Stimulated activated CD8-positive, alpha-beta memory T cell treated with anti-CD3 and anti-CD28 coated beads, Interleukin-15, amount 100 ng/mL, for 1 hour (primary cell): ENCODE results near the gene SF3A2.

ENCODE experiments used
- DNase-seq: peaks from one replicate; pipeline ENCODE4 v3.0.0-alpha.2; 2020; ENCODE audit warnings: low read depth

Gene SF3A2

DNA sequence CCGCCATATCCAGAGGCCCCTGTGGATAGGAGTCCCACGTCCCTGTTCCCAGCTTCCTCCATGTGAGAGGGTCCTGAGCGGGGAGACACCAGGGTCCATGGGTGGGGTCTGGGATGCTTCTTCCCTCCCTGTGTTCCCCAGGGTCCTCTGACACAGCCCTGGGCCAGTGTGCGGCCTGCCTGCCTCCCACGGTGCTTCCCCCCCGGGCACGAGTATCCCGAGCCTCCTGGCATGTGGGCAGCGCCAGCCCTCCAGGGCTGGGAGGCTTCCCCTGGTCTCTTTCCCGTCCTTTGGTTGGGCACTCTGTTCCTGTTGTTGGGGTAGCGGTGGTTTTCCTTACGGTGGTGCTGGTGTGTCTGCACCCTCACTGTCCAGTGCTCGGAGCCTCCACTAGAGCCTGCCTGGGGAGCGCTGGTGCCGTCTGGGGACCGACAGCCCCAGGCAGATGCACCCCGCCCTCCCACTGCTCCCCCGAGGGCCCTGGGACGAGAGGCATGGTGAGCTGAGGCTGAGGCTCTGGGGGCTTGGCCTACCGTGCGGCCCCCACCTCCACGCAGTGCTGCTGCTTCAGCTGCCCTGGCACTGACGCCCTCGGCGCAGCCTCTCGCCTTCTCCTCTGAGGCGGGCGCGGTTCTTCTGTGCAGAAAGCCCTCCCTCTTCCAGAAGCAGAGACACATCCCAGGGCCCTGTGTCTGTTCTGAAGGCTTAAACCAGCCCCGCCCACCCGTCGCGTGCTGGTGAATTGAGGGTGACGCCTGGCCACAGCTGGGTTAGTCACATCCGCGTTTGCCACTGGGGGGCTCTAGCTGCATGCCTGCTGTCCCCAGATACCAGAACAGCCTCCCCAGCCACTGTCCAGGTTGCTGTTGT lies 28.4 kb upstream of the SF3A2 start:
- DNase-seq = no peak

DNA sequence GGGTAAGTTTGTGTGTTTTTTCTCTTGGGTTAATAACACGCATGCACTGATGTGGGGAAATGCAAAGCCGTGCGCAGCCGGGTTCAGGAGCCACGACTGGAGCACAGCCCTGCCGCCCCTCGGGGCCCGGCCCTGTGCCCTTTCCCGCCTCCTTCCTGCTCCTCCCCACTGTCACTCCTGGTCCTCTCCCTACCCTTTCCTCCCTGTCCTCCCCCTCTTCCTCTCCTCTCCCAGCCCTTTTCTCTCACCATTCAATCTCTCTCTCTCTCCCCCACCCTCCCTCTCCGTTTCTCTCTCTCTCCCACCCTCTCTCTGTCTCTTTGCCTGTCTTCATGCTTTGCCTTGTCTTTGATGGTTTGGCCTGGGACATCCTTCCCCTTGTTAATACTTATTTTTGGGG lies 27.6 kb upstream of the SF3A2 start:
- DNase-seq = no peak

GRCh38 chr19:2209408-2209807 lies 27.2 kb upstream of the SF3A2 start:
- DNase-seq = no peak

GRCh38 chr19:2210206-2210605 lies 26.4 kb upstream of the SF3A2 start:
- no peak for DNase-seq

GRCh38 chr19:2210987-2211740 lies 25.5 kb upstream of the SF3A2 start:
- no peak for DNase-seq

GRCh38 chr19:2212861-2213711 lies 23.5 kb upstream of the SF3A2 start:
- no peak for DNase-seq

DNA sequence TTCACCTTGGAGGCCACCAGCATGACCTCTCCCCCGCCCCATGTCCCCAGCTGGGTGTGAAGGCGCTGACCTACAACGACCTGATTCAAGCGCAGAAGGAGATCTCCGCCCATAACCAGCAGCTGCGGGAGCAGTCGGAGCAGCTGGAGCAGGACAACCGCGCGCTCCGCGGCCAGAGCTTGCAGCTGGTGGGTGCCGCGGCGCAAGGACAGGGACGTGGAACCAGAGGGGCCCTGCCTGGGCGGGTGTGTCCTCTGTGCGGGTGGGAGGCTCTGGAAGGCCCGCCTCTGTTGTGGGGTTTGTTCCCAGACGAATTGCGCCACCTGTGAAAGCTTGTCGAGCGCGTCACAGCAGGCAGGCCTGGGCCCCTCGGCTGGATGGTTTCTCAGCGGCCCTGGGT lies 22.8 kb upstream of the SF3A2 start:
- DNase-seq = no peak

GRCh38 chr19:2214251-2214650 lies 22.4 kb upstream of the SF3A2 start:
- DNase-seq = no peak

GRCh38 chr19:2215281-2215751 lies 21.3 kb upstream of the SF3A2 start:
- no peak for DNase-seq

DNA sequence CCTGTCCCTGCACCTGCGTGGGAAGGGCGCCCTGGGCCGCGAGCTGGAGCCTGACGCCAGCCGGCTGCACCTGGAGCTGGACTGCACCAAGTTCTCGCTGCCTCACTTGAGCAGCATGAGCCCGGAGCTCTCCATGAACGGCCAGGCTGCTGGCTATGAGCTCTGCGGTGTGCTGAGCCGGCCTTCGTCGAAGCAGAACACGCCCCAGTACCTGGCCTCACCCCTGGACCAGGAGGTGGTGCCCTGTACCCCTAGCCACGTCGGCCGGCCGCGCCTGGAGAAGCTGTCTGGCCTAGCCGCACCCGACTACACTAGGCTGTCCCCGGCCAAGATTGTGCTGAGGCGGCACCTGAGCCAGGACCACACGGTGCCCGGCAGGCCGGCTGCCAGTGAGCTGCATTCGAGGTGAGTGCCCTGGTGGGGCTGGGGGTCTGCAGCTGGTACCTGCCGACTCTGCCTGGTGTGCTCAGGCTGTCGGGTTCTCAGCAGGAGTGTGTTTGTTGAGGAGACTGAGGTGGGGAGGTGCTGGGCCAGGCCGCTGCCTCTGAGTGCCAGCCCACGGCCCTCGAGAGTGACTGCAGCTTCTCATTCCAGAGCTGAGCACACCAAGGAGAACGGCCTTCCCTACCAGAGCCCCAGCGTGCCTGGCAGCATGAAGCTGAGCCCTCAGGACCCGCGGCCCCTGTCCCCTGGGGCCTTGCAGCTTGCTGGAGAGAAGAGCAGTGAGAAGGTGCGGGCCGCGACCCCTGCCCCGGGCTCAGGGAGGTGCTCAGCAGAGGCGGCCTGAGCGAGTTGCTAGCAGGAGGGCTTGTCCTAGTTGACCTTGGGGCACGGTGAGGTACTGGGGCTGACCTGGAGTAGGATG lies 20.0 kb upstream of the SF3A2 start:
- no peak for DNase-seq

DNA sequence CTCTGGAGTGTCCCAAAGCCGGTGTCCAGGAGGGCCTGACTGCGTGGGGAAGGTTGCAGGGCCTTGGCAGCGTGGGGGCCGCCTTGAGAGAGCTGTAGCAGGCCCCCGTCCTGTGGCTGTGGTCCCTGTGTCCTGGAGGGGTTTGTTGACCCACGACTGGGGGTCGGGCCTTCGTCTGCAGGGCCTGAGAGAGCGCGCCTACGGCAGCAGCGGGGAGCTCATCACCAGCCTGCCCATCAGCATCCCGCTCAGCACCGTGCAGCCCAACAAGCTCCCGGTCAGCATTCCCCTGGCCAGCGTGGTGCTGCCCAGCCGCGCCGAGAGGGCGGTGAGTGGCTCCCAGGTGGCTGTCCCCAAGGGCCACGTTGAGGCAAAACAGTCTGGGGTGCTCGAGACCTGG lies 19.0 kb upstream of the SF3A2 start:
- DNase-seq = no peak

DNA sequence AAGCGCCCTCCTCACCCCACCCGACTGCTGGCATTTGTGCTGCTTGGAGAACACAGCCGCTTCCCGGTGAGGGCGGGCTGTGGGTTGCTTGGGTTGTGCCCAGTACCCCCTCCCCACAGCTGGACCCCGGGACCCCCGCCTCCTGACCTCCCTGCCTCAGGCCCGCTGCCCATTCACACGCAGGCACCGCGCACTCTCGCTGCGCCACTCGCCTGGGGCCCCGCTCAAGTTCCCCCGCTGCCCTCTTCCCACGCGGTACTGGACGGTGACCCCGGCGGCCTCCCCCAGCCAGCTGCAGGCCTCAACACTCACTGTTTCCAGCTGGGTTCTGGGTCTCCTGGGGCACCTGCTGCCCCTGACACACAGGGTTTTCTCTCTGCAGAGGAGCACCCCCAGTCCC lies 16.9 kb upstream of the SF3A2 start:
- no peak for DNase-seq

GRCh38 chr19:2221250-2221831 lies 15.3 kb upstream of the SF3A2 start:
- no peak for DNase-seq

DNA sequence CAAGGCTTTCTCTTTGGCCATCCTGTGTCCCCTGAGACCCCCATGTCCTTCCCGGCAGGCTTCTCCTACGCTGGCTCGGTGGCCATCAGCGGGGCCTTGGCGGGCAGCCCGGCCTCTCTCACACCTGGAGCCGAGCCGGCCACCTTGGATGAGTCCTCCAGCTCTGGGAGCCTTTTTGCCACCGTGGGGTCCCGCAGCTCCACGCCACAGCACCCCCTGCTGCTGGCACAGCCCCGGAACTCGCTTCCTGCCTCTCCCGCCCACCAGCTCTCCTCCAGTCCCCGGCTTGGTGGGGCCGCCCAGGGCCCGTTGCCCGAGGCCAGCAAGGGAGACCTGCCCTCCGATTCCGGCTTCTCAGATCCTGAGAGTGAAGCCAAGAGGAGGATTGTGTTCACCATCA lies 14.7 kb upstream of the SF3A2 start:
- DNase-seq = no peak

- DNase-seq = no peak
These were observed 13.2 kb upstream of the SF3A2 start for GRCh38 chr19:2223391-2223790.

DNA sequence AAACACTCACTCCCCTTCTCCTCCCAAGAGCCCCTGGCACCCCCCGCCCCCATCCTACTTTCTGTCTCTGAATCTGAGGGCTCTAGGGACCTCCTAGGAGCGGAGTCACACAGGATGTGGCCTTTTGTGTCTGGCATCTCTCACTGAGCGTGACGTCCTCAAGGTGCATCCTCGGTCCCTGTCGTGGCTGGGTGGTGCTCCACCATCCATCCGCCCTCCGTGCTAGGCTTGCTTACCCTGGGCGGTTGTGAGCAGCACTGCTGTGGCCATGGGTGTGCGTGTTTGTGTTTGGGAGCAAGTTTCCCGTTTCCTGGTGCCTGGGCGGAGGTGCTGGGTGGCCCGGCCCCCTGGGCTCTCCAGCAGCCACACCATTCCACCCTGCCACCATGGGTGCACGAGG lies 12.7 kb upstream of the SF3A2 start:
- no peak for DNase-seq

- no peak for DNase-seq
These were observed 11.8 kb upstream of the SF3A2 start for GRCh38 chr19:2224754-2225349.

GRCh38 chr19:2225415-2226050 lies 11.1 kb upstream of the SF3A2 start:
- no peak for DNase-seq

DNA sequence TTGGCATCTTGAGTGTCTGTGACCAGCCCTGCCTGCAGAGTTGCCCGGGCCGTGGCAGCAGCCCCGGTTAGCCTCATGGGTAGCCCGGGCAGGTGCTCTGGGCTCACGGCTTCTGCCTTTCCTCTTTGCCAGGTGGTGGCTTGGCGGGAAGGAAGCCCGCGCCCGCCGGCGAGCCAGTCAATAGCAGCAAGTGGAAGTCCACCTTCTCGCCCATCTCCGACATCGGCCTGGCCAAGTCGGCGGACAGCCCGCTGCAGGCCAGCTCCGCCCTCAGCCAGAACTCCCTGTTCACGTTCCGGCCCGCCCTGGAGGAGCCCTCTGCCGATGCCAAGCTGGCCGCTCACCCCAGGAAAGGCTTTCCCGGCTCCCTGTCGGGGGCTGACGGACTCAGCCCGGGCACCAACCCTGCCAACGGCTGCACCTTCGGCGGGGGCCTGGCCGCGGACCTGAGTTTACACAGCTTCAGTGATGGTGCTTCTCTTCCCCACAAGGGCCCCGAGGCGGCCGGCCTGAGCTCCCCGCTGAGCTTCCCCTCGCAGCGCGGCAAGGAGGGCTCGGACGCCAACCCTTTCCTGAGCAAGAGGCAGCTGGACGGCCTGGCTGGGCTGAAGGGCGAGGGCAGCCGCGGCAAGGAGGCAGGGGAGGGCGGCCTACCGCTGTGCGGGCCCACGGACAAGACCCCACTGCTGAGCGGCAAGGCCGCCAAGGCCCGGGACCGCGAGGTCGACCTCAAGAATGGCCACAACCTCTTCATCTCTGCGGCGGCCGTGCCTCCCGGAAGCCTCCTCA lies 10.4 kb upstream of the SF3A2 start:
- DNase-seq = no peak
